IPS-15b (cell line): ENCODE data around the gene ZDHHC21.

Source experiments
- H3K27me3 ChIP-seq: one replicate; pipeline ENCODE4 v1.6.1; 2013; ENCODE audit warnings: low read length; ENCODE audit not compliant: control insufficient read depth, insufficient read depth
- H3K36me3 ChIP-seq: one replicate; pipeline ENCODE4 v1.6.1; 2013; ENCODE audit warnings: low read length; ENCODE audit not compliant: control insufficient read depth, insufficient read depth
- H3K4me1 ChIP-seq: one replicate; pipeline ENCODE4 v1.6.1; 2013; ENCODE audit warnings: mild to moderate bottlenecking, low read length; ENCODE audit not compliant: control insufficient read depth, insufficient read depth
- H3K4me3 ChIP-seq: one replicate; pipeline ENCODE4 v1.5.1; 2013; ENCODE audit warnings: low read depth, low read length
- H3K9ac ChIP-seq: one replicate; pipeline ENCODE4 v1.6.1; 2013; ENCODE audit warnings: low read depth, mild to moderate bottlenecking, low read length
- H3K9me3 ChIP-seq: one replicate; pipeline ENCODE4 v1.6.1; 2013; ENCODE audit warnings: mild to moderate bottlenecking, low read length; ENCODE audit not compliant: control insufficient read depth, insufficient read depth

Gene ZDHHC21

GRCh38 chr9:14591411-14591810 is 101.8 kb downstream of the ZDHHC21 start:
- Histone ChIP-seq H3K9me3 (no peaks in the 10 kb centered on the region), H3K36me3 (no peaks in the 10 kb centered on the region), H3K4me3 (no peak overlapping the region), H3K4me1 (no peaks in the 10 kb centered on the region), H3K27me3 (no peaks in the 10 kb centered on the region), H3K9ac (no peak overlapping the region)

GRCh38 chr9:14585730-14586473 is 107.3 kb downstream of the ZDHHC21 start:
- Histone ChIP-seq H3K4me1 (no peaks in the 10 kb centered on the region), H3K9me3 (no peaks in the 10 kb centered on the region), H3K4me3 (no peak overlapping the region), H3K27me3 (no peaks in the 10 kb centered on the region), H3K9ac (no peak overlapping the region), H3K36me3 (no peaks in the 10 kb centered on the region)

GRCh38 chr9:14584571-14584970 is 108.7 kb downstream of the ZDHHC21 start:
- H3K4me1 ChIP-seq = no peaks in the 10 kb centered on the region
- H3K9me3 ChIP-seq = no peaks in the 10 kb centered on the region
- no peaks in the 10 kb centered on the region for H3K27me3 ChIP-seq
- no peaks in the 10 kb centered on the region for H3K36me3 ChIP-seq
- no peak overlapping the region for H3K9ac ChIP-seq
- H3K4me3 ChIP-seq = no peak overlapping the region

- H3K9me3 ChIP-seq = no peaks in the 10 kb centered on the region
- H3K27me3 ChIP-seq = no peaks in the 10 kb centered on the region
- no peaks in the 10 kb centered on the region for H3K36me3 ChIP-seq
- no peaks in the 10 kb centered on the region for H3K4me1 ChIP-seq
- no peak overlapping the region for H3K9ac ChIP-seq
- no peak overlapping the region for H3K4me3 ChIP-seq
Measured at GRCh38 chr9:14578030-14578429, 115.2 kb downstream of the ZDHHC21 start.

- Histone ChIP-seq H3K4me3 (no peak overlapping the region), H3K9ac (no peak overlapping the region), H3K36me3 (no peaks in the 10 kb centered on the region), H3K4me1 (no peaks in the 10 kb centered on the region), H3K27me3 (no peaks in the 10 kb centered on the region), H3K9me3 (no peaks in the 10 kb centered on the region)
Measured at GRCh38 chr9:14574173-14574572, 119.1 kb downstream of the ZDHHC21 start.

GRCh38 chr9:14573319-14573718 is 119.9 kb downstream of the ZDHHC21 start:
- Histone ChIP-seq H3K4me1 (no peaks in the 10 kb centered on the region), H3K27me3 (no peaks in the 10 kb centered on the region), H3K9me3 (no peaks in the 10 kb centered on the region), H3K4me3 (no peak overlapping the region), H3K36me3 (no peaks in the 10 kb centered on the region), H3K9ac (no peak overlapping the region)

- H3K9me3 ChIP-seq = no peaks in the 10 kb centered on the region
- H3K4me1 ChIP-seq = peaks cover 16% of the 10 kb centered on the region
- no peaks in the 10 kb centered on the region for H3K36me3 ChIP-seq
- no peak overlapping the region for H3K9ac ChIP-seq
- H3K4me3 ChIP-seq = no peak overlapping the region
- H3K27me3 ChIP-seq = no peaks in the 10 kb centered on the region
Measured at GRCh38 chr9:14565352-14566016, 127.7 kb downstream of the ZDHHC21 start.

- Histone ChIP-seq H3K4me1 (peaks cover 16% of the 10 kb centered on the region), H3K9me3 (no peaks in the 10 kb centered on the region), H3K9ac (no peak overlapping the region), H3K4me3 (no peak overlapping the region), H3K36me3 (no peaks in the 10 kb centered on the region), H3K27me3 (no peaks in the 10 kb centered on the region)
Measured at GRCh38 chr9:14563902-14564624, 129.2 kb downstream of the ZDHHC21 start.

GRCh38 chr9:14561929-14562405 is 131.3 kb downstream of the ZDHHC21 start:
- Histone ChIP-seq H3K4me3 (no peak overlapping the region), H3K36me3 (no peaks in the 10 kb centered on the region), H3K4me1 (peaks cover 16% of the 10 kb centered on the region), H3K9me3 (no peaks in the 10 kb centered on the region), H3K27me3 (no peaks in the 10 kb centered on the region), H3K9ac (no peak overlapping the region)
